Measurements from ENCODE around the gene SLC7A9. TPM values are rescaled to one million over a fixed set of nuclear protein-coding genes. Genes with fewer than 3 reads are reported as not detected.
A peak's percentile ranks its signal among the peaks of the same experiment; 100 is the strongest.
"Not testable (repeated sequence)": the region's sequence is repeated elsewhere in the genome, so short reads cannot be mapped to it uniquely, and the experiment has no call there.

Gene SLC7A9
- total RNA-seq, 1 experiment from 2014 or later: 0.11 TPM

DNA sequence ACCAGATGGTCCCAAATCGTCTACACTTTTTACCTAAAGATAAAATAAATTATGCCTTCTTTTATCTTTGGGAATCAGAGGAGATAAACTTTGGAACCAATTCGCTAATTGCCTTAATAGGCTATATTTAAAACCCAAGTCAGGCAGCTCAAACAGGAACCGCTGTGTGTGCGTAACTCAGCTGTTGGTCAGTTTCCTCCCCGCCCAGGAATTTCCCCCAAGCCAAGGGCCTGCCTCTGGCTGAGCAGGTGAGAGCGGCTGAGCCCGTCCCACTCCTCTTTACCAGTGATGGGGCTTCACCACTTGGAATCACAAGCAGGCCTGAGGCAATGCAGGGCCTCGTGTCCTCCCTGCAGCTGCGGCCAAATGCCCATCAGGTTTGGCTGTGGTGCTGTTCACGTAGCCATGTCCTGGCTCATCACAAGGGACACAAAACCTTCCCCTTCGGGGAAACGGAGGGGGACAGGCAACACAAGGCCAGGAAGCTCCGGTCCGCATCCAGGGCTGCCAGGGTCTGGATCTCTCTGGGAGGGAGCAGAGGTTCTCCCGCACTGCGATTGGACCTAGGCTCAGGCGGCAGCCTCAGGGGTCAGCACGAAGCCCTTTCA, 503 bp upstream of the SLC7A9 start:
- no peaks in the 10 kb centered on the region for H3K27me3 Mint-ChIP-seq (ENCODE audit: low read depth)
- H3K27ac Mint-ChIP-seq: no peak overlapping the region
- peaks cover 17% of the 10 kb centered on the region for H3K4me1 Mint-ChIP-seq
- no peak for TF ChIP-seq IRF2 (CRISPR knock-in tag; IDR thresholded peaks at IDR 0.05; ENCODE audit: borderline replicate concordance, low read depth)
- TF ChIP-seq, protein P1, sequence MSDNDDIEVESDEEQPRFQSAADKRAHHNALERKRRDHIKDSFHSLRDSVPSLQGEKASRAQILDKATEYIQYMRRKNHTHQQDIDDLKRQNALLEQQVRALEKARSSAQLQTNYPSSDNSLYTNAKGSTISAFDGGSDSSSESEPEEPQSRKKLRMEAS (CRISPR knock-in tag; IDR thresholded peaks at IDR 0.05): 0 out of 2 replicates have a peak, but pooled peaks have one; percentile 18
- no peak for TF ChIP-seq NFE2L1 (CRISPR knock-in tag; IDR thresholded peaks at IDR 0.05)
- no peaks in the 10 kb centered on the region; the same call in 1 of the 2 replicates for H3K36me3 Mint-ChIP-seq
- ATAC-seq: peak; percentile 69
- H3K9me3 Mint-ChIP-seq: peaks cover 8% of the 10 kb centered on the region
- CTCF ChIA-PET: interaction anchor here (1.0 kb wide), 2 partner anchors 102 to 150 kb away, joined by 3 to 4 read pairs; partner anchors contain the start of genes CEP89 and FAAP24
- POLR2A ChIA-PET: interaction anchor here (0.5 kb wide), 1 partner anchor 95 kb away, joined by 3 read pairs; no protein-coding TSS in a partner anchor
- no peak overlapping the region for H3K4me3 Mint-ChIP-seq
- peak; percentile 55 for DNase-seq (ENCODE audit: low spot score)

DNA sequence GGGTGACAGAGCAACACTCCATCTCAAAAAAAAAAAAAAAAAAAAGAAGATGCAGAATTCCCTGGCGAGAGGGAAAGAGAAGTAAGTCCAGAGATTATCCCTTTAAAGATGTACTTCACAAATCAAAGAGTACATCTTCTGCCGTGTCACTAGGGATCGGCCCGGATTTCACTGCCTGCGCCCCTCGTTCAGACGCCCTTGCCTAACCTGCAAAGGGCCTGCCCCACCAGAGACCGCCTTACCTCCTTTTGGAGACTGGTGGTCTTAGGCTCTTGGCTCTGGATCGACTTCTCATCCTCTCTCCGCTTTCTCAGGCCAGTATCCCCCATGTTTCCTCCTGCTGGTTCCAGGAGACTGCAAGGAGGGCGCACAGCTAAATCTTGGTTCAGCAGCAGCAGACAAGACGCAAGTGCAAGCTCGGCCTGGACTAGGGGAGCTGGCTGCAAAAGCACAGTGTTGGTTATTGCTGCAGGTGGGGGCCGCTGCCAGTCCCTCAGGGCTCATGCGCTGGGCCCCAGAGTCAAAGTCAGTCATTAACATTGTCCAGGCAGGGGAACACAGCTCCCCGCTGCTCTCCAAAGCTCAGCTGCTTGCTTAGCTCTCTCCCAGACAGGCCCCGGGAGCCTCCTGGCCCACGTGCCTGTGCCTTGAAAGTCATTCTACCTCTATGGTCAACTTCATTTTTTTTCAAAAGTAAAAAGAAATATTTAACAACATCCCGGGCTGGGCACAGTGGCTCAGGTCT, 1.2 kb downstream of the SLC7A9 start:
- Mint-ChIP-seq H3K27ac (no peak overlapping the region; the same call in 1 of the 2 replicates), H3K4me3 (no peak overlapping the region), H3K9me3 (peaks cover 8% of the 10 kb centered on the region), H3K4me1 (peaks cover 17% of the 10 kb centered on the region), H3K27me3 (ENCODE audit: low read depth) (no peaks in the 10 kb centered on the region), H3K36me3 (no peaks in the 10 kb centered on the region; the same call in 1 of the 2 replicates)
- no peak for ATAC-seq
- no peak for DNase-seq (ENCODE audit: low spot score)
- ChIA-PET CTCF (no interaction called here), POLR2A (no interaction called here)
- no peak for TF ChIP-seq SP1 (CRISPR knock-in tag; conservative IDR thresholded peaks at IDR 0.05)
- TF ChIP-seq, protein P2, sequence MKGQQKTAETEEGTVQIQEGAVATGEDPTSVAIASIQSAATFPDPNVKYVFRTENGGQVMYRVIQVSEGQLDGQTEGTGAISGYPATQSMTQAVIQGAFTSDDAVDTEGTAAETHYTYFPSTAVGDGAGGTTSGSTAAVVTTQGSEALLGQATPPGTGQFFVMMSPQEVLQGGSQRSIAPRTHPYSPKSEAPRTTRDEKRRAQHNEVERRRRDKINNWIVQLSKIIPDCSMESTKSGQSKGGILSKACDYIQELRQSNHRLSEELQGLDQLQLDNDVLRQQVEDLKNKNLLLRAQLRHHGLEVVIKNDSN (CRISPR knock-in tag; IDR thresholded peaks at IDR 0.05): no peak
- TF ChIP-seq, protein P3, sequence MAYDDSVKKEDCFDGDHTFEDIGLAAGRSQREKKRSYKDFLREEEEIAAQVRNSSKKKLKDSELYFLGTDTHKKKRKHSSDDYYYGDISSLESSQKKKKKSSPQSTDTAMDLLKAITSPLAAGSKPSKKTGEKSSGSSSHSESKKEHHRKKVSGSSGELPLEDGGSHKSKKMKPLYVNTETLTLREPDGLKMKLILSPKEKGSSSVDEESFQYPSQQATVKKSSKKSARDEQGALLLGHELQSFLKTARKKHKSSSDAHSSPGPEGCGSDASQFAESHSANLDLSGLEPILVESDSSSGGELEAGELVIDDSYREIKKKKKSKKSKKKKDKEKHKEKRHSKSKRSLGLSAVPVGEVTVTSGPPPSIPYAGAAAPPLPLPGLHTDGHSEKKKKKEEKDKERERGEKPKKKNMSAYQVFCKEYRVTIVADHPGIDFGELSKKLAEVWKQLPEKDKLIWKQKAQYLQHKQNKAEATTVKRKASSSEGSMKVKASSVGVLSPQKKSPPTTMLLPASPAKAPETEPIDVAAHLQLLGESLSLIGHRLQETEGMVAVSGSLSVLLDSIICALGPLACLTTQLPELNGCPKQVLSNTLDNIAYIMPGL (CRISPR knock-in tag; IDR thresholded peaks at IDR 0.05): no peak
- no peak for TF ChIP-seq FOXP1 (CRISPR knock-in tag; IDR thresholded peaks at IDR 0.05; ENCODE audit: borderline replicate concordance)
- no peak for TF ChIP-seq RORB (CRISPR knock-in tag; IDR thresholded peaks at IDR 0.05)
- TF ChIP-seq MXD4 (CRISPR knock-in tag; IDR thresholded peaks at IDR 0.05; ENCODE audit: borderline replicate concordance): no peak

DNA sequence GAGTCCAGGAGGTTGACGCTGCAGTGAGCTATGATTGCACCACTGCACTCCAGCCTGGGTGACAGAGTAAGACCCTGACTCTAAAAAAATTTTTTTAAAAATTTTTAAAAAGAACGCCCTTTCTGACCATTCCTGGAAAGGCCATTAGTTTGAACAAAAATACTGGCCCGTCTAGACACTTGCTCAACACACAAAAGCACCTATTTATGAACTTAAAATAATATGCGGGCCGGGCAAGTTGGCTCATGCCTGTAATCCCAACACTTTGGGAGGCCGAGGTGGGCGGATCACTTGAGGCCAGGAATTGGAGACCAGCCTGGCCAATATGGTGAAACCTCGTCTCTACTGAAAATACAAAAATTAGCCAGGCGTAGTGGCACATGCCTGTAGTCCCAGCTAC, 2.1 kb downstream of the SLC7A9 start:
- CTCF ChIA-PET; POLR2A ChIA-PET; H3K27ac Mint-ChIP-seq; H3K9me3 Mint-ChIP-seq; H3K36me3 Mint-ChIP-seq; H3K4me3 Mint-ChIP-seq; DNase-seq (ENCODE audit: low spot score); H3K27me3 Mint-ChIP-seq (ENCODE audit: low read depth); ATAC-seq: not testable (repeated sequence)
- H3K4me1 Mint-ChIP-seq: 0 out of 2 replicates have a peak, but pooled peaks cover 11% of the 10 kb centered on the region

DNA sequence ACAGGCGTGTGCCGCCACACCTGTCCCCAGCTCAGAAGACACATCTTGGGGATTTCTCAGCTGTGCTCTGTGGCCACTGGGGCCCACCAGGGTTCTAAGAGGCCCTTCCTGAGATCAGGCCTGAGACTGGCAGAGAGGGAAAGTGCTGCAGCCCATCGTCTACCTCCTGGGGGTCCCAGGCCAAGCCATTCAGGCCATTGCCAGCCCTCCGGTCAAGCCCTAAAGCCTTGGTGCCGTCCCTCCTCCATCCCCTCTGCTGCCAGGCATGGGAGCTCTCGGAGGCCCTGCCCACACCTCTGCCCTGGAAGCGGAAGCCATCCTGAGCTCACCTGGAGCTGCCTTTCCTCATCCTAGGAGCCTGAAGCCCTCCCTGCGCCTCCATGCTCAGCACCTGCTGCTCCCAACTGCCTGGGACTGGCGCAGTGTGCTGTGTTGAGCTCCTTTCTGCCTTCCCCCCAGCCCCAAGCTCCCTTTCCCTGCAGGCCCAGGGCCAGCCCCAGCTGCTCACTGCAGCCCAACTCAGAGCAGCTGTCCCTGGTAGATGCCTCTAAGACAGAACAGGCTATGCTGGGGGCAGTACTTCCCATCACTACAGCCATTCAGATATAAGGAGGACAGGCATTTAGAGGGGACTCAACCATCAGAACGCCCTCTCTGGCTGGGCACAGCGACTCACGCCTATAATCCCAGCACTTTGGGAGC, 2.9 kb downstream of the SLC7A9 start:
- 0 out of 2 replicates have a peak, but pooled peaks cover 11% of the 10 kb centered on the region for H3K4me1 Mint-ChIP-seq
- H3K9me3 Mint-ChIP-seq: no peaks in the 10 kb centered on the region
- H3K36me3 Mint-ChIP-seq: no peaks in the 10 kb centered on the region
- no peak overlapping the region for H3K27ac Mint-ChIP-seq
- POLR2A ChIA-PET: no interaction called here
- ATAC-seq: no peak; the same call in 1 of the 2 replicates
- H3K4me3 Mint-ChIP-seq: no peak overlapping the region
- CTCF ChIA-PET: interaction anchor here (0.6 to 1.8 kb wide), 2 partner anchors 10 to 318 kb away, joined by 3 to 5 read pairs; no protein-coding TSS in a partner anchor
- no peak for DNase-seq (ENCODE audit: low spot score)
- no peaks in the 10 kb centered on the region for H3K27me3 Mint-ChIP-seq (ENCODE audit: low read depth)
- TF ChIP-seq, protein P4, sequence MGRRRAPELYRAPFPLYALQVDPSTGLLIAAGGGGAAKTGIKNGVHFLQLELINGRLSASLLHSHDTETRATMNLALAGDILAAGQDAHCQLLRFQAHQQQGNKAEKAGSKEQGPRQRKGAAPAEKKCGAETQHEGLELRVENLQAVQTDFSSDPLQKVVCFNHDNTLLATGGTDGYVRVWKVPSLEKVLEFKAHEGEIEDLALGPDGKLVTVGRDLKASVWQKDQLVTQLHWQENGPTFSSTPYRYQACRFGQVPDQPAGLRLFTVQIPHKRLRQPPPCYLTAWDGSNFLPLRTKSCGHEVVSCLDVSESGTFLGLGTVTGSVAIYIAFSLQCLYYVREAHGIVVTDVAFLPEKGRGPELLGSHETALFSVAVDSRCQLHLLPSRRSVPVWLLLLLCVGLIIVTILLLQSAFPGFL (CRISPR knock-in tag; IDR thresholded peaks at IDR 0.05; ENCODE audit: borderline replicate concordance): no peak
- TF ChIP-seq, protein P5, sequence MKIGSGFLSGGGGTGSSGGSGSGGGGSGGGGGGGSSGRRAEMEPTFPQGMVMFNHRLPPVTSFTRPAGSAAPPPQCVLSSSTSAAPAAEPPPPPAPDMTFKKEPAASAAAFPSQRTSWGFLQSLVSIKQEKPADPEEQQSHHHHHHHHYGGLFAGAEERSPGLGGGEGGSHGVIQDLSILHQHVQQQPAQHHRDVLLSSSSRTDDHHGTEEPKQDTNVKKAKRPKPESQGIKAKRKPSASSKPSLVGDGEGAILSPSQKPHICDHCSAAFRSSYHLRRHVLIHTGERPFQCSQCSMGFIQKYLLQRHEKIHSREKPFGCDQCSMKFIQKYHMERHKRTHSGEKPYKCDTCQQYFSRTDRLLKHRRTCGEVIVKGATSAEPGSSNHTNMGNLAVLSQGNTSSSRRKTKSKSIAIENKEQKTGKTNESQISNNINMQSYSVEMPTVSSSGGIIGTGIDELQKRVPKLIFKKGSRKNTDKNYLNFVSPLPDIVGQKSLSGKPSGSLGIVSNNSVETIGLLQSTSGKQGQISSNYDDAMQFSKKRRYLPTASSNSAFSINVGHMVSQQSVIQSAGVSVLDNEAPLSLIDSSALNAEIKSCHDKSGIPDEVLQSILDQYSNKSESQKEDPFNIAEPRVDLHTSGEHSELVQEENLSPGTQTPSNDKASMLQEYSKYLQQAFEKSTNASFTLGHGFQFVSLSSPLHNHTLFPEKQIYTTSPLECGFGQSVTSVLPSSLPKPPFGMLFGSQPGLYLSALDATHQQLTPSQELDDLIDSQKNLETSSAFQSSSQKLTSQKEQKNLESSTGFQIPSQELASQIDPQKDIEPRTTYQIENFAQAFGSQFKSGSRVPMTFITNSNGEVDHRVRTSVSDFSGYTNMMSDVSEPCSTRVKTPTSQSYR (CRISPR knock-in tag; IDR thresholded peaks at IDR 0.05): no peak
- TF ChIP-seq SMAD3 (CRISPR knock-in tag; IDR thresholded peaks at IDR 0.05; ENCODE audit: borderline replicate concordance) (no peak), ZNF219 (CRISPR knock-in tag; IDR thresholded peaks at IDR 0.05; ENCODE audit: borderline replicate concordance) (no peak), CREM (CRISPR knock-in tag; IDR thresholded peaks at IDR 0.05) (no peak)
- TF ChIP-seq, protein P6, sequence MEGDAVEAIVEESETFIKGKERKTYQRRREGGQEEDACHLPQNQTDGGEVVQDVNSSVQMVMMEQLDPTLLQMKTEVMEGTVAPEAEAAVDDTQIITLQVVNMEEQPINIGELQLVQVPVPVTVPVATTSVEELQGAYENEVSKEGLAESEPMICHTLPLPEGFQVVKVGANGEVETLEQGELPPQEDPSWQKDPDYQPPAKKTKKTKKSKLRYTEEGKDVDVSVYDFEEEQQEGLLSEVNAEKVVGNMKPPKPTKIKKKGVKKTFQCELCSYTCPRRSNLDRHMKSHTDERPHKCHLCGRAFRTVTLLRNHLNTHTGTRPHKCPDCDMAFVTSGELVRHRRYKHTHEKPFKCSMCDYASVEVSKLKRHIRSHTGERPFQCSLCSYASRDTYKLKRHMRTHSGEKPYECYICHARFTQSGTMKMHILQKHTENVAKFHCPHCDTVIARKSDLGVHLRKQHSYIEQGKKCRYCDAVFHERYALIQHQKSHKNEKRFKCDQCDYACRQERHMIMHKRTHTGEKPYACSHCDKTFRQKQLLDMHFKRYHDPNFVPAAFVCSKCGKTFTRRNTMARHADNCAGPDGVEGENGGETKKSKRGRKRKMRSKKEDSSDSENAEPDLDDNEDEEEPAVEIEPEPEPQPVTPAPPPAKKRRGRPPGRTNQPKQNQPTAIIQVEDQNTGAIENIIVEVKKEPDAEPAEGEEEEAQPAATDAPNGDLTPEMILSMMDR (IDR thresholded peaks at IDR 0.05): no peak
- TF ChIP-seq, protein P7, sequence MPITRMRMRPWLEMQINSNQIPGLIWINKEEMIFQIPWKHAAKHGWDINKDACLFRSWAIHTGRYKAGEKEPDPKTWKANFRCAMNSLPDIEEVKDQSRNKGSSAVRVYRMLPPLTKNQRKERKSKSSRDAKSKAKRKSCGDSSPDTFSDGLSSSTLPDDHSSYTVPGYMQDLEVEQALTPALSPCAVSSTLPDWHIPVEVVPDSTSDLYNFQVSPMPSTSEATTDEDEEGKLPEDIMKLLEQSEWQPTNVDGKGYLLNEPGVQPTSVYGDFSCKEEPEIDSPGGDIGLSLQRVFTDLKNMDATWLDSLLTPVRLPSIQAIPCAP (CRISPR knock-in tag; IDR thresholded peaks at IDR 0.05): no peak

Data from WTC11 (cell line).